Measurements from ENCODE around the gene MIA.

DNA sequence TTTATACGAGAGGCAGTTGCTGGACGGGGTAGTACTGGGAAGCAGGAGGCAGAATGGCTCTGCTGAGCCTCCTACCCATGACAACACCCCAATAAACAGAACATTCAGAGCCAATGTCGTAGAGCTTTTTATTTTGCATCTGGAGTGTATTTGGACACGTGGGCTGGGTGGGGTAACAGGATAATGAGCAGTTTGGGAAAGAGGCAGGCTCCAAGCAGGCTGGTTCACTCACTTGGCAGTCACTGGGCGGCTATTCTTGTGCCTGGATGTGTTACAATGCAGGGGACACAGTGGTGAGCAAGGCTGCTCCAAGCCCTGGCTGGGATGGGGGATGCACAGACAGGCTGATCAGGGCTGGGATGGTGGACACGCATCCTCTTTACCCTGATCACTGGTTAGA is 34.6 kb upstream of the MIA start:
- TF ChIP-seq SIX5 (IDR thresholded peaks at IDR 0.05; ENCODE audit: low read depth, low read length) (no peak), POLR2A (IDR thresholded peaks at IDR 0.05; ENCODE audit: control extremely low read depth in 1 of 2, low read depth in 2 of 2, low read length in 2 of 2) (no peak), SP1 (IDR thresholded peaks at IDR 0.05; ENCODE audit: low read depth, low read length) (no peak), USF2 (IDR thresholded peaks at IDR 0.05; ENCODE audit: low read length) (no peak), CBX5 (IDR thresholded peaks at IDR 0.05; ENCODE audit: low read depth, low read length) (no peak), EP300 (IDR thresholded peaks at IDR 0.05; ENCODE audit: borderline replicate concordance in 1 of 2, low read depth in 2 of 2, low read length in 2 of 2) (no peak), PHF8 (conservative IDR thresholded peaks at IDR 0.05; ENCODE audit: low read depth, low read length) (no peak)
- TF ChIP-seq, protein P1, sequence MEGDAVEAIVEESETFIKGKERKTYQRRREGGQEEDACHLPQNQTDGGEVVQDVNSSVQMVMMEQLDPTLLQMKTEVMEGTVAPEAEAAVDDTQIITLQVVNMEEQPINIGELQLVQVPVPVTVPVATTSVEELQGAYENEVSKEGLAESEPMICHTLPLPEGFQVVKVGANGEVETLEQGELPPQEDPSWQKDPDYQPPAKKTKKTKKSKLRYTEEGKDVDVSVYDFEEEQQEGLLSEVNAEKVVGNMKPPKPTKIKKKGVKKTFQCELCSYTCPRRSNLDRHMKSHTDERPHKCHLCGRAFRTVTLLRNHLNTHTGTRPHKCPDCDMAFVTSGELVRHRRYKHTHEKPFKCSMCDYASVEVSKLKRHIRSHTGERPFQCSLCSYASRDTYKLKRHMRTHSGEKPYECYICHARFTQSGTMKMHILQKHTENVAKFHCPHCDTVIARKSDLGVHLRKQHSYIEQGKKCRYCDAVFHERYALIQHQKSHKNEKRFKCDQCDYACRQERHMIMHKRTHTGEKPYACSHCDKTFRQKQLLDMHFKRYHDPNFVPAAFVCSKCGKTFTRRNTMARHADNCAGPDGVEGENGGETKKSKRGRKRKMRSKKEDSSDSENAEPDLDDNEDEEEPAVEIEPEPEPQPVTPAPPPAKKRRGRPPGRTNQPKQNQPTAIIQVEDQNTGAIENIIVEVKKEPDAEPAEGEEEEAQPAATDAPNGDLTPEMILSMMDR (IDR thresholded peaks at IDR 0.05; ENCODE audit: control extremely low read depth in 1 of 3, insufficient read depth in 1 of 3, low read depth in 1 of 3, low read length in 3 of 3) = no peak

All from H1 (cell line).